HFFc6 (cell line): Measurements from ENCODE around the gene MFSD1. TPM values are rescaled to one million over a fixed set of nuclear protein-coding genes. Genes with fewer than 3 reads are reported as not detected.

Experiments used
- DNase-seq: peaks from one replicate; pipeline ENCODE4 v3.0.0-alpha.2; 2018
- H3K27ac Mint-ChIP-seq: 2 replicates; pipeline ENCODE4 v1.8.0; 2020; ENCODE audit warnings: mild to moderate bottlenecking, mixed read lengths
- H3K27me3 Mint-ChIP-seq: 2 replicates; pipeline ENCODE4 v1.8.0; 2021; ENCODE audit warnings: mild to moderate bottlenecking, moderate library complexity, mixed read lengths; ENCODE audit not compliant: insufficient read depth
- H3K36me3 Mint-ChIP-seq: 2 replicates; pipeline ENCODE4 v1.8.0; 2021; ENCODE audit warnings: low read depth, mixed read lengths
- H3K4me1 Mint-ChIP-seq: 2 replicates; pipeline ENCODE4 v1.8.0; 2020; ENCODE audit warnings: low read depth, mixed read lengths
- H3K4me3 Mint-ChIP-seq: 2 replicates; pipeline ENCODE4 v1.8.0; 2020; ENCODE audit warnings: mild to moderate bottlenecking, moderate library complexity, mixed read lengths
- H3K9me3 Mint-ChIP-seq: 2 replicates; pipeline ENCODE4 v1.8.0; 2020; ENCODE audit warnings: mild to moderate bottlenecking, mixed read lengths
- CTCF ChIP-seq: fragments of 200-600 bp; sonication (generic); IDR thresholded peaks from 2 replicates; pipeline ENCODE4 v1.5.0; 2021; ENCODE audit warnings: antibody characterized with exemption, mild to moderate bottlenecking
- total RNA-seq, 6 experiments: library from RNA; stranded (reverse); fragmentation: NEBNext Ultra II Directional; extraction: Animal tissue kit (Norgen Biotek cat#: 25700); gene quantifications; 2 replicates in 1 of 6; 3 replicates in 5 of 6; pipeline ENCODE4 v1.2.3, GENCODE V29; 2021

The MFSD1 gene
- total RNA-seq, 6 experiments from 2014 or later, result 61.6 to 75.4 (median 68.8) TPM

GRCh38 chr3:158773166-158773565, 28.7 kb upstream of the MFSD1 start:
- no peak for TF ChIP-seq CTCF
- DNase-seq, result no peak
- H3K27me3 Mint-ChIP-seq, result no peaks in the 10 kb centered on the region; the same call in 1 of the 2 replicates
- H3K27ac Mint-ChIP-seq, result no peak overlapping the region
- H3K36me3 Mint-ChIP-seq, result peaks cover 7% of the 10 kb centered on the region
- peaks cover 41% of the 10 kb centered on the region for H3K4me1 Mint-ChIP-seq
- no peak overlapping the region for H3K4me3 Mint-ChIP-seq
- H3K9me3 Mint-ChIP-seq, result no peaks in the 10 kb centered on the region

- Mint-ChIP-seq H3K4me1 (peaks cover 36% of the 10 kb centered on the region), H3K36me3 (peaks cover 7% of the 10 kb centered on the region), H3K27ac (no peak overlapping the region), H3K4me3 (no peak overlapping the region), H3K27me3 (no peaks in the 10 kb centered on the region; the same call in none of the 2 replicates), H3K9me3 (no peaks in the 10 kb centered on the region)
- no peak for DNase-seq
- no peak for TF ChIP-seq CTCF
These were observed 27.7 kb upstream of the MFSD1 start for GRCh38 chr3:158773845-158774830.

- DNase-seq, result no peak
- Mint-ChIP-seq H3K9me3 (no peaks in the 10 kb centered on the region), H3K27ac (no peak overlapping the region), H3K4me3 (no peak overlapping the region), H3K4me1 (peaks cover 28% of the 10 kb centered on the region), H3K36me3 (peaks cover 7% of the 10 kb centered on the region), H3K27me3 (no peaks in the 10 kb centered on the region; the same call in none of the 2 replicates)
- TF ChIP-seq CTCF, result no peak
These were observed 26.9 kb upstream of the MFSD1 start for GRCh38 chr3:158774965-158775364.

GRCh38 chr3:158775426-158776410, 26.1 kb upstream of the MFSD1 start:
- DNase-seq, result no peak
- H3K4me3 Mint-ChIP-seq, result no peak overlapping the region
- H3K9me3 Mint-ChIP-seq, result no peaks in the 10 kb centered on the region
- H3K27ac Mint-ChIP-seq, result no peak overlapping the region
- H3K27me3 Mint-ChIP-seq, result no peaks in the 10 kb centered on the region; the same call in none of the 2 replicates
- no peak for TF ChIP-seq CTCF
- peaks cover 21% of the 10 kb centered on the region for H3K4me1 Mint-ChIP-seq
- H3K36me3 Mint-ChIP-seq, result peaks cover 7% of the 10 kb centered on the region

- H3K36me3 Mint-ChIP-seq, result peaks cover 7% of the 10 kb centered on the region
- no peak overlapping the region for H3K4me3 Mint-ChIP-seq
- no peak for DNase-seq
- peaks cover 20% of the 10 kb centered on the region for H3K4me1 Mint-ChIP-seq
- TF ChIP-seq CTCF, result no peak
- H3K9me3 Mint-ChIP-seq, result no peaks in the 10 kb centered on the region
- H3K27ac Mint-ChIP-seq, result no peak overlapping the region
- H3K27me3 Mint-ChIP-seq, result no peaks in the 10 kb centered on the region; the same call in none of the 2 replicates
These were observed 25.3 kb upstream of the MFSD1 start for GRCh38 chr3:158776531-158776930.
